H9 (cell line): ENCODE results near the gene UTS2R. TPM values are rescaled to one million over a fixed set of nuclear protein-coding genes. Genes with fewer than 3 reads are reported as not detected.

Experiments
- DNase-seq: peaks from one replicate; pipeline ENCODE4 v3.0.0-alpha.2; 2017
- H2AFZ ChIP-seq: one replicate; pipeline ENCODE4 v1.6.1; 2013; ENCODE audit warnings: mild to moderate bottlenecking, low read length, control low read depth, moderate library complexity
- H2AK5ac ChIP-seq: 2 replicates; pipeline ENCODE4 v1.6.1; 2013; ENCODE audit warnings: low read length, control low read depth, mixed read lengths; ENCODE audit not compliant: insufficient read length
- H2BK120ac ChIP-seq: one replicate; pipeline ENCODE4 v1.6.1; 2013; ENCODE audit warnings: low read depth, mild to moderate bottlenecking, low read length, control low read depth, inconsistent platforms; ENCODE audit not compliant: poor library complexity, severe bottlenecking
- H2BK12ac ChIP-seq: 2 replicates; pipeline ENCODE4 v1.6.1; 2013; ENCODE audit warnings: low read length, control low read depth, mixed read lengths, low read depth; ENCODE audit not compliant: insufficient read length
- H2BK15ac ChIP-seq: 2 replicates; pipeline ENCODE4 v1.6.1; 2013; ENCODE audit warnings: low read depth, low read length, control low read depth
- H2BK20ac ChIP-seq: one replicate; pipeline ENCODE4 v1.6.1; 2013; ENCODE audit warnings: low read depth, mild to moderate bottlenecking, low read length, control low read depth, inconsistent platforms; ENCODE audit not compliant: poor library complexity, severe bottlenecking
- H2BK5ac ChIP-seq: 2 replicates; pipeline ENCODE4 v1.6.1; 2013; ENCODE audit warnings: low read length, control low read depth, mixed read lengths; ENCODE audit not compliant: insufficient read length
- H3K14ac ChIP-seq: 2 replicates; pipeline ENCODE4 v1.6.1; 2013; ENCODE audit warnings: low read length, control low read depth; ENCODE audit not compliant: insufficient read depth
- H3K18ac ChIP-seq: 2 replicates; pipeline ENCODE4 v1.6.1; 2013; ENCODE audit warnings: low read depth, mild to moderate bottlenecking, mixed read lengths, low read length, control low read depth; ENCODE audit not compliant: insufficient read length
- H3K23ac ChIP-seq: 2 replicates; pipeline ENCODE4 v1.6.1; 2013; ENCODE audit warnings: low read length, control low read depth, mixed read lengths, low read depth; ENCODE audit not compliant: insufficient read length
- H3K23me2 ChIP-seq: 2 replicates; pipeline ENCODE4 v1.6.1; 2013; ENCODE audit warnings: low read depth, mild to moderate bottlenecking, mixed read lengths, low read length, control low read depth; ENCODE audit not compliant: insufficient read length, poor library complexity, severe bottlenecking
- H3K27ac ChIP-seq: 2 replicates; pipeline ENCODE4 v1.5.1; 2013; ENCODE audit warnings: low read length, control low read depth, mixed read lengths, low read depth; ENCODE audit not compliant: insufficient read length
- H3K27me3 ChIP-seq: 2 replicates; pipeline ENCODE4 v1.6.1; 2013; ENCODE audit warnings: low read length, control low read depth, inconsistent platforms; ENCODE audit not compliant: insufficient read depth
- H3K4ac ChIP-seq: 2 replicates; pipeline ENCODE4 v1.6.1; 2013; ENCODE audit warnings: low read depth, mild to moderate bottlenecking, control low read depth, inconsistent platforms, low read length, moderate library complexity
- H3K4me1 ChIP-seq: 2 replicates; pipeline ENCODE4 v1.6.1; 2013; ENCODE audit warnings: low read length, control low read depth, inconsistent platforms; ENCODE audit not compliant: insufficient read depth
- H3K4me2 ChIP-seq: 2 replicates; pipeline ENCODE4 v1.6.1; 2013; ENCODE audit warnings: low read length, control low read depth, mixed read lengths; ENCODE audit not compliant: insufficient read length, insufficient read depth
- H3K56ac ChIP-seq: 2 replicates; pipeline ENCODE4 v1.6.1; 2013; ENCODE audit warnings: low read depth, mild to moderate bottlenecking, mixed read lengths, low read length, control low read depth; ENCODE audit not compliant: insufficient read length
- H3K79me1 ChIP-seq: 2 replicates; pipeline ENCODE4 v1.6.1; 2013; ENCODE audit warnings: low read depth, mild to moderate bottlenecking, moderate library complexity, low read length, control low read depth, inconsistent platforms; ENCODE audit not compliant: insufficient read depth, poor library complexity, severe bottlenecking
- H3K79me2 ChIP-seq: 2 replicates; pipeline ENCODE4 v1.6.1; 2013; ENCODE audit warnings: low read length, control low read depth, inconsistent platforms; ENCODE audit not compliant: insufficient read depth
- H3K9ac ChIP-seq: 2 replicates; pipeline ENCODE4 v1.6.1; 2013; ENCODE audit warnings: low read length, control low read depth, mixed read lengths; ENCODE audit not compliant: insufficient read length; ENCODE audit errors: extremely low read depth
- H3K9me3 ChIP-seq: one replicate; pipeline ENCODE4 v1.6.1; 2013; ENCODE audit warnings: low read depth, low read length, inconsistent platforms; ENCODE audit not compliant: control insufficient read depth
- H3T11ph ChIP-seq: one replicate; pipeline ENCODE4 v1.6.1; 2013; ENCODE audit warnings: mild to moderate bottlenecking, low read length, control low read depth, inconsistent platforms
- H4K20me1 ChIP-seq: one replicate; pipeline ENCODE4 v1.6.1; 2013; ENCODE audit not compliant: control insufficient read depth, insufficient read length, insufficient read depth
- H4K5ac ChIP-seq: 2 replicates; pipeline ENCODE4 v1.6.1; 2013; ENCODE audit warnings: low read depth, mild to moderate bottlenecking, mixed read lengths, low read length, control low read depth; ENCODE audit not compliant: insufficient read length
- H4K8ac ChIP-seq: replicated peaks from 2 replicates; pipeline ENCODE4 v1.6.1; 2013; ENCODE audit warnings: low read length, control low read depth, mixed read lengths, low read depth; ENCODE audit not compliant: insufficient read length
- H4K91ac ChIP-seq: 2 replicates; pipeline ENCODE4 v1.6.1; 2013; ENCODE audit warnings: low read depth, mild to moderate bottlenecking, moderate library complexity, mixed read lengths, low read length, control low read depth; ENCODE audit not compliant: insufficient read length
- H3K27ac Mint-ChIP-seq, 3 experiments: 2 replicates in 2 of 3; 3 replicates in 1 of 3; pipeline ENCODE4 v1.8.0; 2020 to 2021; ENCODE audit warnings: mixed read lengths in 3 of 3, mild to moderate bottlenecking in 1 of 3, moderate library complexity in 1 of 3
- H3K27me3 Mint-ChIP-seq: 2 replicates; pipeline ENCODE4 v1.8.0; 2021; ENCODE audit warnings: low read depth, mild to moderate bottlenecking, moderate library complexity, mixed read lengths
- H3K36me3 Mint-ChIP-seq, 3 experiments: 2 replicates in 2 of 3; 3 replicates in 1 of 3; pipeline ENCODE4 v1.8.0; 2020 to 2021; ENCODE audit warnings: low read depth in 3 of 3, mixed read lengths in 3 of 3; ENCODE audit not compliant: insufficient read depth in 1 of 3
- H3K4me1 Mint-ChIP-seq, 2 experiments: 2 replicates each; pipeline ENCODE4 v1.8.0; 2020; ENCODE audit warnings: mixed read lengths in 2 of 2
- H3K4me3 Mint-ChIP-seq, 2 experiments: 2 replicates in 1 of 2; 3 replicates in 1 of 2; pipeline ENCODE4 v1.8.0; 2020 to 2021; ENCODE audit warnings: mild to moderate bottlenecking in 2 of 2, mixed read lengths in 2 of 2, moderate library complexity in 1 of 2
- H3K9me3 Mint-ChIP-seq, 2 experiments: 2 replicates in 1 of 2; 3 replicates in 1 of 2; pipeline ENCODE4 v1.8.0; 2020; ENCODE audit warnings: mild to moderate bottlenecking in 2 of 2, mixed read lengths in 2 of 2, moderate library complexity in 1 of 2
- WGBS: extraction: QIAGEN DNeasy Blood & Tissue Kit; methylation state at CpG from one replicate; pipeline ENCODE4 v1.1.7; 2013; ENCODE audit warnings: missing lambda C conversion rate, low lambda C conversion rate, mixed read lengths; ENCODE audit not compliant: insufficient read length; ENCODE audit errors: extremely low coverage; 5-methylcytosine and 5-hydroxymethylcytosine counted together
- total RNA-seq: library from RNA; stranded (reverse); gene quantifications from 2 replicates; pipeline ENCODE4 v1.2.1, GENCODE V29; 2021
- TF ChIP-seq, protein P1 (sequence below): fragments of 200-600 bp; sonication (generic); conservative IDR thresholded peaks from 3 replicates; pipeline ENCODE4 v1.8.0; 2021; ENCODE audit warnings: antibody characterized with exemption, mild to moderate bottlenecking

The UTS2R gene
- total RNA-seq, 1 experiment from 2014 or later, result 0.94 TPM

GRCh38 chr17:82323514-82324234 lies 47.9 kb upstream of the UTS2R start:
- peaks cover 22% of the 10 kb centered on the region for H3K27me3 Mint-ChIP-seq
- H3K9ac ChIP-seq, result no peak overlapping the region
- TF ChIP-seq, protein P1, sequence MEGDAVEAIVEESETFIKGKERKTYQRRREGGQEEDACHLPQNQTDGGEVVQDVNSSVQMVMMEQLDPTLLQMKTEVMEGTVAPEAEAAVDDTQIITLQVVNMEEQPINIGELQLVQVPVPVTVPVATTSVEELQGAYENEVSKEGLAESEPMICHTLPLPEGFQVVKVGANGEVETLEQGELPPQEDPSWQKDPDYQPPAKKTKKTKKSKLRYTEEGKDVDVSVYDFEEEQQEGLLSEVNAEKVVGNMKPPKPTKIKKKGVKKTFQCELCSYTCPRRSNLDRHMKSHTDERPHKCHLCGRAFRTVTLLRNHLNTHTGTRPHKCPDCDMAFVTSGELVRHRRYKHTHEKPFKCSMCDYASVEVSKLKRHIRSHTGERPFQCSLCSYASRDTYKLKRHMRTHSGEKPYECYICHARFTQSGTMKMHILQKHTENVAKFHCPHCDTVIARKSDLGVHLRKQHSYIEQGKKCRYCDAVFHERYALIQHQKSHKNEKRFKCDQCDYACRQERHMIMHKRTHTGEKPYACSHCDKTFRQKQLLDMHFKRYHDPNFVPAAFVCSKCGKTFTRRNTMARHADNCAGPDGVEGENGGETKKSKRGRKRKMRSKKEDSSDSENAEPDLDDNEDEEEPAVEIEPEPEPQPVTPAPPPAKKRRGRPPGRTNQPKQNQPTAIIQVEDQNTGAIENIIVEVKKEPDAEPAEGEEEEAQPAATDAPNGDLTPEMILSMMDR, result no peak
- H3K56ac ChIP-seq, result no peak overlapping the region
- H3K4me3 Mint-ChIP-seq, result no peak overlapping the region
- H3K79me1 ChIP-seq, result no peaks in the 10 kb centered on the region
- no peak overlapping the region for H2BK15ac ChIP-seq
- H3K4me1 ChIP-seq, result peaks cover 5% of the 10 kb centered on the region; the same call in 1 of the 2 replicates
- no peak overlapping the region for H2BK20ac ChIP-seq
- H3K18ac ChIP-seq, result no peak overlapping the region
- H3K27me3 ChIP-seq, result no peaks in the 10 kb centered on the region
- H3K27ac Mint-ChIP-seq, result no peak overlapping the region
- no peak overlapping the region for H2AK5ac ChIP-seq
- no peak overlapping the region for H4K91ac ChIP-seq
- no peak overlapping the region for H2BK12ac ChIP-seq
- peaks cover 18 to 31% of the 10 kb centered on the region in 2 experiments for H3K4me1 Mint-ChIP-seq
- no peaks in the 10 kb centered on the region; a peak in 1 of 7 replicates for H3K36me3 Mint-ChIP-seq
- no peak for DNase-seq
- H3K14ac ChIP-seq, result no peak overlapping the region; the same call in 1 of the 2 replicates
- H2BK120ac ChIP-seq, result no peak overlapping the region
- no peaks in the 10 kb centered on the region for H3K9me3 ChIP-seq
- no peak overlapping the region for H3K27ac ChIP-seq
- no peaks in the 10 kb centered on the region for H3K23me2 ChIP-seq
- H4K8ac ChIP-seq, result no peak overlapping the region
- no peaks in the 10 kb centered on the region for H3K9me3 Mint-ChIP-seq
- H3K79me2 ChIP-seq, result no peaks in the 10 kb centered on the region
- H3K4me2 ChIP-seq, result no peak overlapping the region
- no peak overlapping the region for H2AFZ ChIP-seq
- no peak overlapping the region for H3K4ac ChIP-seq
- no peak overlapping the region for H2BK5ac ChIP-seq
- H3T11ph ChIP-seq, result no peak overlapping the region
- H3K23ac ChIP-seq, result no peak overlapping the region
- WGBS, result no CpG with 5 or more reads among the region's 21 CpGs
- peaks cover 6% of the 10 kb centered on the region for H4K20me1 ChIP-seq
- no peak overlapping the region for H4K5ac ChIP-seq
